ENCODE data around the gene RXRA. TPM values are rescaled to one million over a fixed set of nuclear protein-coding genes. Genes with fewer than 3 reads are reported as not detected.

The RXRA gene
- polyA plus RNA-seq, 1 donor: 74.6 TPM

DNA sequence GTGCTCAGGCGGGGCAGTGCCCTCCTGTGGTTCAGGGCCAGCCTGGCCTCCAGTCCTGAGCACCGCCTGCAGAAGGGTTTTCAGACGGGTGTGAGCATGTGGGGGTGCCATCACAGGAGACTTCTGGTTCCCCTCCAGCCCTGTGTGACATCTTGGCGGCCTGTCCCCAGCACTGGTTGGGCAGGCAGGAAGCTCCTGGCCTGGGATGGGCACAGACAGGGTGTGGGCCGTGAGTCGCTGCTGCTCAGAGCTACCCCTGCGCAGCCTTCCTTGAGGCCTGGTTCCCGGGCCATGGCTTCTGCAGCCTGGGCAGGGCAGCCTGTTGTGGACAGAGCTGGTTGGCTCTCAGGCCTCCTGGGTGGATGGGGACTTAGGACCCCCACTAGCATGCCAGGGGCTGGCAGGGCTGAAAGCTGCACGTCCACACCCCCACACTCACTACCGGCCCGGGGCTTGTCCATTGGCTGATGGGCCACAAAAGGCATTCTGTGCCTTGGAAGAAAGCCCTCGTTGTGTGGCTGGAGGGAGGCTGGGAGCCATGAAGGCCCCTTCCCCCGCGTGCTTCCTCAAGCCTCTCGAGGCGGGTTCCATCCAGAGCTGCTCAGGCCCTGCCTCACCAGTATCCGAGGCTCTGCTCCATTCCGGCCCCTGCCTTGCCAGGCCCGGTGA, 58.7 kb downstream of the RXRA start:
- Histone ChIP-seq H3K4me1 (ENCODE audit: control insufficient read depth, insufficient read depth, low read length) (peaks cover 63% of the 10 kb centered on the region), H3K4me3 (ENCODE audit: low read length) (no peak overlapping the region), H3K36me3 (ENCODE audit: control insufficient read depth, insufficient read depth, low read length) (peaks cover 4% of the 10 kb centered on the region), H3K27ac (ENCODE audit: low read length) (no peak overlapping the region), H3K27me3 (ENCODE audit: control insufficient read depth, insufficient read depth, low read length) (no peaks in the 10 kb centered on the region), H3K9me3 (ENCODE audit: control insufficient read depth, low read depth, low read length) (peaks cover 3% of the 10 kb centered on the region)
- no CpG with 5 or more reads among the region's 19 CpGs for WGBS (ENCODE audit: insufficient coverage, low lambda C conversion rate)
- no peak for DNase-seq

DNA sequence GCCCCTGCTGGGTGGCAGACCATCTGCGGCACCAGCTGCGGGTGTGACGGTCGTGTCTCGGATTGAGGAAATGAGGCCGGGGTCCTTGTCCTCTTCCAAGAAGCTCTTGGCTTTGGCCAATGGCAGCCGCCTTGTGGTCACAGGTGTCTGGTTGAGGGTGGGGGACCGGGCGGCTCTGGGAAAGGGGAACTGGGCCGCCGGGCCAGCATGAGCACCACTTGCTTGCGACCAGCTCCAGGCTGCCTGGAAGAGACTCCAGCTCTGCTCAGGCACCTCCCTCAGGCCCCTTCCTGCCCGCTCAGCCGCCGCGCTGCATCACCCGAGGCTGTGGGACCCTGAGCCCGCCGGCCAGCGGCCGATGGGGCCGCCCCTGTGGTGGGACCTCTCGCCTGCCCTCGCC, 59.7 kb downstream of the RXRA start:
- Histone ChIP-seq H3K4me3 (ENCODE audit: low read length) (no peak overlapping the region), H3K27ac (ENCODE audit: low read length) (no peak overlapping the region), H3K36me3 (ENCODE audit: control insufficient read depth, insufficient read depth, low read length) (peaks cover 4% of the 10 kb centered on the region), H3K27me3 (ENCODE audit: control insufficient read depth, insufficient read depth, low read length) (no peaks in the 10 kb centered on the region), H3K4me1 (ENCODE audit: control insufficient read depth, insufficient read depth, low read length) (peaks cover 59% of the 10 kb centered on the region), H3K9me3 (ENCODE audit: control insufficient read depth, low read depth, low read length) (peaks cover 3% of the 10 kb centered on the region)
- no CpG with 5 or more reads among the region's 24 CpGs for WGBS (ENCODE audit: insufficient coverage, low lambda C conversion rate)
- DNase-seq: no peak

DNA sequence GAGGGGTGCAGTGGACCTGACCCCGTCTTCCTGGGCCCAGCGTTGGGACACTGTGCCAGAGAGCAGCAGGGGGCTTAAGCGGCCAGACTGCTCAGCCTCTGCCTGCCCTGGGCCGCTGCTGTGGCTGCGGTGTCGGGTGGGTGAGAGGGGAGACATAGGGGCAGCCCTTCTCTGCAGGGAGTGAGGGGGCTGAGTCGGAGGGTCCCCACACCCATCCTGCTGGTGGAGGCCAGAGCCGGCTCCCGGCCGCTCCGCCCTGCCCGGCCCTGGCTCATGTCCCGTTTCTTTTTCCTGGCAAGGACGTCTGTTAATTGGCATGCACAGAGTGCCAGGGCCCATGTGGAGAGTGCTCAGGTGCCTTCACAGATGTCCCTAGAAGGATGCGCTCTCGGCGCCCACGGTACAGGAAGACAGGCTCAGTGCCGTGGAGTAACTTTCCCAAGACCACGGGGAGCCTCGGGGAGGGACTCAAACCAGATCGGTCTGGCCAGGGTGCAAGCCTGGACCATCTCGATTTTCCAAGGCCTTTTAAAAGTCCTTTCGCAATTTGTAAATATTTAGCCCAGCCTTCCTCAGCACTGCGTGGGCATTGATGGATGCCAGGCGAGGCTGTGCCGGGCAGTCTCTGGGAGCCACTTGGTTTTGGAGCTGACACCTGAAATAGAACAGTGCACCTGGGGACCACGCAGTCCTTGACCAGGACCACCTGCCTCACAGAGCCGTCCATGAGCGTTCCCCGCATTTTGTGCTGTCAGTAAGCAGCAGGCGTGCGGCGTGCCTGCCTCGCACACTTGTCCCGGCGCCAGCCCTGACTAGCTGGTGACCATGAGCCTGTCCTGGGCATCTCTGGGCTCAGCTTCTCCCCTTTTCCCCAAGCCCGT, 60.9 kb downstream of the RXRA start:
- peaks cover 48% of the 10 kb centered on the region for H3K4me1 ChIP-seq (ENCODE audit: control insufficient read depth, insufficient read depth, low read length)
- no peak for DNase-seq

DNA sequence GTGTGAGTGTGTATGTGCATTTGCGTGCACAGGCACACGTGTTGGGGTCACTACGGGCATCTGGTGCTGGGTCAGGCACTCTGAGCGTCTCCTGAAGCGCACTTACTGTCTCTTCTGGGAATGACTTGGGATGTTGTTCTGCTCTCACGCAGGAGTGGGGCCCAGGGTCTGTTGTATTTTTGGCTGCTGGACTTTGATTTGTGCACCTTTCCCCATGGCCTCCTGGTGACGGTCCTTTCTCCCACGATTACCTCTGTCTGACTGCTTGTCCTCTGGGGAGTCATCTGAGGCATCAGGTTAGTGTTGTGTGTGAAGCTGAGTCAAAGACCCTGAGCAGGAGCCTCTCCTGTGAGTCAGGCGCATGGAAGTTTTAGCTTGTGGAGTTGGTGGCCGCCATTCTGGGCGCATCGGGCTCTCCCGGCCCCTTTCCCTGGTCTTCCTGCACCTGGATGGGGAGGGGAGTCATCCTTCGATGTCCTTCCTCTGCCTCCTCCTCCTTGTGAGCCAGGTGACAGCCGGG, 62.1 kb downstream of the RXRA start:
- WGBS (ENCODE audit: insufficient coverage, low lambda C conversion rate): no CpG with 5 or more reads among the region's 15 CpGs
- Histone ChIP-seq H3K27ac (ENCODE audit: low read length) (no peak overlapping the region), H3K9me3 (ENCODE audit: control insufficient read depth, low read depth, low read length) (peaks cover 3% of the 10 kb centered on the region), H3K36me3 (ENCODE audit: control insufficient read depth, insufficient read depth, low read length) (peaks cover 17% of the 10 kb centered on the region), H3K4me3 (ENCODE audit: low read length) (no peak overlapping the region), H3K27me3 (ENCODE audit: control insufficient read depth, insufficient read depth, low read length) (no peaks in the 10 kb centered on the region), H3K4me1 (ENCODE audit: control insufficient read depth, insufficient read depth, low read length) (peaks cover 38% of the 10 kb centered on the region)
- no peak for DNase-seq

More for the DNA sequence above, 60.9 kb downstream of the RXRA start:
- no peak overlapping the region for H3K4me3 ChIP-seq (ENCODE audit: low read length)
- WGBS (ENCODE audit: insufficient coverage, low lambda C conversion rate): no CpG with 5 or more reads among the region's 38 CpGs
- peaks cover 3% of the 10 kb centered on the region for H3K9me3 ChIP-seq (ENCODE audit: control insufficient read depth, low read depth, low read length)
- H3K36me3 ChIP-seq (ENCODE audit: control insufficient read depth, insufficient read depth, low read length): peaks cover 15% of the 10 kb centered on the region
- H3K27me3 ChIP-seq (ENCODE audit: control insufficient read depth, insufficient read depth, low read length): no peaks in the 10 kb centered on the region
- H3K27ac ChIP-seq (ENCODE audit: low read length): no peak overlapping the region

DNA sequence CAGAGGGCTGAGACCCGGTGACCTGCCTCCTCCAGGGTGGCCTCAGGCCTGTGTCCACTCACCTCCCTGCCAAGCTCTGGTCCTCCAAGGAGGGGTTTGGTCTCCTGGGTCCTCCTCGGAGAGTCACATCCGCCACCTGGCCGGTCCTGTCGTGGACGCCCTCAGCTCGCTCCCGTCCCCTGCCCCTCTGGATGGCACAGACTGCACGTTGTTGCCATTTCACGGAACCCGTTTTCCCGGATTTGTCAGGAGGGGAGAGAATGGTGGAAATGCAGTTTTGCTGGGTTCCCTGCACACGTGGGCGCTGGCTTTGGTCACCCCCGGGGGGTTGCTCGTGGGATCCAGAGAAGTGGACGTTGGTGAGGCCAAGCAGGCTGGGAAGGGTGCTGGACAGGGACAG, 62.7 kb downstream of the RXRA start:
- H3K4me3 ChIP-seq (ENCODE audit: low read length): no peak overlapping the region

DNA sequence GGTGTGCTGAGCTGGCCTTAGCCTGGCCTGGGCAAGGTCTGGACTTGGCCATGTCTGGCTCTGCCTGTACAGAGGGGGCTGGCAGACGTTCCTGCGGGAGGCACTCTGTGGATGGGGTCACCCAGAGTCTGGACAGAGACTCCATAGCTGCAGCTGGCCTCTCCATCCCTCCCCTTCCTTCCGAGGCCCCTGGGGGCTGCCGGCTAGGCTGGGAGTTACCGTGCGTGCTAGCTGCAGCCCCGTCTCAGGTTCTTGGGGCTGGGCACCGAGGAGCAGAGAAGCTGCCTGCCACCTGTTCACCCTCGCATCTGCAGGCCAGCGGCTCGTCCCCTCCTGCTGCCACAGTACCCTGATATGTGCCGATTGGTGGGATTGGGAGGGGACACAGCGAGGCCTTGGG, 63.4 kb downstream of the RXRA start:
- H3K27me3 ChIP-seq (ENCODE audit: control insufficient read depth, insufficient read depth, low read length): no peaks in the 10 kb centered on the region
- peaks cover 25% of the 10 kb centered on the region for H3K4me1 ChIP-seq (ENCODE audit: control insufficient read depth, insufficient read depth, low read length)
- H3K27ac ChIP-seq (ENCODE audit: low read length): no peak overlapping the region
- H3K4me3 ChIP-seq (ENCODE audit: low read length): no peak overlapping the region
- WGBS (ENCODE audit: insufficient coverage, low lambda C conversion rate): no CpG with 5 or more reads among the region's 13 CpGs
- peaks cover 17% of the 10 kb centered on the region for H3K36me3 ChIP-seq (ENCODE audit: control insufficient read depth, insufficient read depth, low read length)
- no peak for DNase-seq
- peaks cover 3% of the 10 kb centered on the region for H3K9me3 ChIP-seq (ENCODE audit: control insufficient read depth, low read depth, low read length)

More for the DNA sequence above, 62.7 kb downstream of the RXRA start:
- peaks cover 31% of the 10 kb centered on the region for H3K4me1 ChIP-seq (ENCODE audit: control insufficient read depth, insufficient read depth, low read length)
- no peak overlapping the region for H3K27ac ChIP-seq (ENCODE audit: low read length)
- no peaks in the 10 kb centered on the region for H3K27me3 ChIP-seq (ENCODE audit: control insufficient read depth, insufficient read depth, low read length)
- WGBS (ENCODE audit: insufficient coverage, low lambda C conversion rate): no CpG with 5 or more reads among the region's 17 CpGs
- H3K36me3 ChIP-seq (ENCODE audit: control insufficient read depth, insufficient read depth, low read length): peaks cover 17% of the 10 kb centered on the region
- H3K9me3 ChIP-seq (ENCODE audit: control insufficient read depth, low read depth, low read length): peaks cover 3% of the 10 kb centered on the region
- DNase-seq: no peak

DNA sequence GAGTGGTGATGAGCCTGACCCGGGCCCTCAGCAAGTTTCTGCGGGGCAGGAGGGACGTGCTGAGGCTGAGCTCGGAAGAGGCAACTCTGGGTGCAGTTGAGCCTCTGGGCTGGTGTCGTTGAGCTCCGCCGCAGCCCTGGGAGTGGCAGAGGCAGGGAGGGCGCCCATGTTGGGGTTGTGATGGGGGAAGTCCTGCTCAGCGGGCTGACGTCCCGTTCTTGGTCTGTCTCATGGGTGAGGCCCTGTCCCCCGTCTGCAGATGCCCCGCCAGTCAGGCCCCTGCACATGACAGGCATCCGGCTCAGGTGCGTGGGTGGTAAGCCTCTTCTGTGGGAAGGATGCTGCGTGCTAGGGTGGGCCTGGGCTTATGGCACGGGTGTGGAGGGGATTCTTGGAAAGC, 64.3 kb downstream of the RXRA start:
- Histone ChIP-seq H3K4me1 (ENCODE audit: control insufficient read depth, insufficient read depth, low read length) (peaks cover 24% of the 10 kb centered on the region), H3K27ac (ENCODE audit: low read length) (no peak overlapping the region), H3K9me3 (ENCODE audit: control insufficient read depth, low read depth, low read length) (peaks cover 3% of the 10 kb centered on the region), H3K36me3 (ENCODE audit: control insufficient read depth, insufficient read depth, low read length) (peaks cover 17% of the 10 kb centered on the region), H3K4me3 (ENCODE audit: low read length) (no peak overlapping the region), H3K27me3 (ENCODE audit: control insufficient read depth, insufficient read depth, low read length) (no peaks in the 10 kb centered on the region)
- WGBS (ENCODE audit: insufficient coverage, low lambda C conversion rate): no CpG with 5 or more reads among the region's 17 CpGs
- no peak for DNase-seq

DNA sequence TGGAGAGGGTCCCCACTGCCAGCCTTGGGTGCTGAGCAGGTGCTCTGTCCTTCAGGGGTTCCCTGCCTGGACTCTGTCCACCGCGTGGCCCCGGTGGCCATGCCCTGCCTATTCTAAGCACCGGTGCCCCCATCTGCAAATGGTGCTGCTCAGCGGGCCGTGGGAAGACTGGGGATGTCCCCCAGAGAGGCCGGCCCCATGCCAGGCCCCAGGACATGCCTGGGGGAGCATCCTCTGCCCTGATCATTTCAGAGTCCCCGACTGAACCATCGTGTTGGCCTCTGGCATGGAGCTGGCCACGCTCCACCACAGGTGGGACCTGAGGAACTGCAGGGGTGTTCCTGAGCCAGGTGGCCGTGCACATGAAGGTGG, 64.7 kb downstream of the RXRA start:
- no peaks in the 10 kb centered on the region for H3K27me3 ChIP-seq (ENCODE audit: control insufficient read depth, insufficient read depth, low read length)
- H3K27ac ChIP-seq (ENCODE audit: low read length): no peak overlapping the region
- no peak for DNase-seq
- WGBS (ENCODE audit: insufficient coverage, low lambda C conversion rate): no CpG with 5 or more reads among the region's 11 CpGs
- peaks cover 3% of the 10 kb centered on the region for H3K9me3 ChIP-seq (ENCODE audit: control insufficient read depth, low read depth, low read length)
- H3K4me3 ChIP-seq (ENCODE audit: low read length): no peak overlapping the region
- H3K4me1 ChIP-seq (ENCODE audit: control insufficient read depth, insufficient read depth, low read length): peaks cover 24% of the 10 kb centered on the region
- H3K36me3 ChIP-seq (ENCODE audit: control insufficient read depth, insufficient read depth, low read length): peaks cover 15% of the 10 kb centered on the region

DNA sequence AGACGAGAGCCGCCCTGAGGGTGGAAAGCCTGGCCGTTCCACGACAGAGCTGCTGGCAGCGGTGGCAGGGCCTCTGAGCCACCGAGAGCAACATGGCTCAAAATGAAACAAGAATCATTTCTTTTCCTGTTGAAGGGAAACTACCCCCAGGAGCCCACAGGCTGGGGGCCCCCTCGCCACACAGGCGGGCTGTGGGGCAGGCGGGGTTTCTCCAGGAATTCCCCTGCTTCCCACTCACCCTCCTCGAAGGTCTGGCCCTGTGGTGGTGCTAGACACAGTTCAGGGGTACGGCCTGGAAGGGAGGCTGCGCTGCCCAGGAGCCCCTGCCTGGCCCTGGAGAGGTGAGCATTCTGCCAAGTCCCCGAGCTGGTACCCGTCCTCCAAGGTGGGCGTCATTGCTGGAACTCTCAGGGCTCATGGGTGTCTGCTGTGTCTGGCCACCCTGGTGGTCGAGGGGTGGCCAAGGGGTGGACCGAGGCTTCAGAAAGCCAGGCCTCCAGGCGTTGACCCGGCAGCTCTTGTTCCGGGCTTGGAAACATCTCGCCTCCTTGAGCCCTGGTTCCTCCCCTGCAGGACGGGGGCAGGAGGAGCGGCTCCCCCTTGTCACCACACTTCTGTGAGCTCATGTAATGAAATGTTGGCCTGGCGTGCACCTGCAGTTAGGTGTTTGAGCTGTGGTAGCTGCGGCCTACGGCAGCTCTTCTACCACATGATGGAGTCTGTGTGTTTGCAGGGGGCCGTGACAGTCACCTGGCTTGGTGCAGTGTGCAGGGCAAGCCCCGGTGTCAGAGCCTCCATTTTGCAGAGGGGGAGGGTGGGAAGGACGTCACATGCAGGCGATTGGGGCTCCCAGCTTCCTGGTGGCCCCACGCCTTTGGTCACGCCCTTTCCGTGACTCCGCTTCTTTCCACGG, 65.3 kb downstream of the RXRA start:
- H3K4me3 ChIP-seq (ENCODE audit: low read length): no peak overlapping the region
- H3K27ac ChIP-seq (ENCODE audit: low read length): no peak overlapping the region
- peaks cover 15% of the 10 kb centered on the region for H3K36me3 ChIP-seq (ENCODE audit: control insufficient read depth, insufficient read depth, low read length)
- DNase-seq: no peak
- H3K4me1 ChIP-seq (ENCODE audit: control insufficient read depth, insufficient read depth, low read length): peaks cover 24% of the 10 kb centered on the region
- no CpG with 5 or more reads among the region's 35 CpGs for WGBS (ENCODE audit: insufficient coverage, low lambda C conversion rate)
- no peaks in the 10 kb centered on the region for H3K27me3 ChIP-seq (ENCODE audit: control insufficient read depth, insufficient read depth, low read length)
- H3K9me3 ChIP-seq (ENCODE audit: control insufficient read depth, low read depth, low read length): peaks cover 3% of the 10 kb centered on the region

DNA sequence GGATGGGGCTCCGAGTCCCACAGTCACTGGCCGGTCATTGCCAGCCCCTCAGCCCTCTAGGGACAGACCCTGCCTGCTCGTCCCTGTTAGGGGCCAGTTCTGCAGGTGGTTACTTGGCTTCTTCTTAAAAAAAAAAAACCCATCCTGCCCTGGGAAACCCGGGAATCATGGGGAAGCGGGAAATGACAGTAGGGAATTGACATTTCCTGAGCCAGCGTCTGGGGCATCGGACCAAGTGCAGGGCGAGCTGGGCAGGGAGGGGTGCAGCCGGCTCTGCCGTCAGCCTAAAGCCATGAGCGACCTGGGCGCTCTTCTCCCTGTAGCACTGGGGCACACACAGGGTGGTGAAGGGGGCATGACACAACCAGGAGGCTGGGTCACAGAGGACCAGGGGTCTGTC, 66.6 kb downstream of the RXRA start:
- WGBS (ENCODE audit: insufficient coverage, low lambda C conversion rate): no CpG with 5 or more reads among the region's 12 CpGs
- no peaks in the 10 kb centered on the region for H3K27me3 ChIP-seq (ENCODE audit: control insufficient read depth, insufficient read depth, low read length)
- no peak for DNase-seq
- H3K27ac ChIP-seq (ENCODE audit: low read length): no peak overlapping the region
- no peaks in the 10 kb centered on the region for H3K9me3 ChIP-seq (ENCODE audit: control insufficient read depth, low read depth, low read length)
- H3K36me3 ChIP-seq (ENCODE audit: control insufficient read depth, insufficient read depth, low read length): peaks cover 15% of the 10 kb centered on the region
- H3K4me1 ChIP-seq (ENCODE audit: control insufficient read depth, insufficient read depth, low read length): peaks cover 15% of the 10 kb centered on the region
- H3K4me3 ChIP-seq (ENCODE audit: low read length): no peak overlapping the region

Measured in large intestine (tissue), 3 donors.